ENCODE results near the gene PDLIM5. TPM values are rescaled to one million over a fixed set of nuclear protein-coding genes. Genes with fewer than 3 reads are reported as not detected.

The PDLIM5 gene
- total RNA-seq, 4 donors from 2014 or later: 77.7 to 128 (median 109) TPM

- Histone ChIP-seq H3K27ac (no peak overlapping the region), H3K4me1 (peaks cover 0 to 8% of the 10 kb centered on the region in 2 donors), H3K36me3 (no peaks in the 10 kb centered on the region), H3K4me3 (replicated peaks in 1 of 3) (no peak overlapping the region), H3K27me3 (no peaks in the 10 kb centered on the region), H3K9me3 (no peaks in the 10 kb centered on the region)
- WGBS, 2 donors: 92 to 97% methylated on average over 3 of the region's 3 CpGs
- intact Hi-C loops (cut with DNase I): no loop called here
- TF ChIP-seq, protein P1, sequence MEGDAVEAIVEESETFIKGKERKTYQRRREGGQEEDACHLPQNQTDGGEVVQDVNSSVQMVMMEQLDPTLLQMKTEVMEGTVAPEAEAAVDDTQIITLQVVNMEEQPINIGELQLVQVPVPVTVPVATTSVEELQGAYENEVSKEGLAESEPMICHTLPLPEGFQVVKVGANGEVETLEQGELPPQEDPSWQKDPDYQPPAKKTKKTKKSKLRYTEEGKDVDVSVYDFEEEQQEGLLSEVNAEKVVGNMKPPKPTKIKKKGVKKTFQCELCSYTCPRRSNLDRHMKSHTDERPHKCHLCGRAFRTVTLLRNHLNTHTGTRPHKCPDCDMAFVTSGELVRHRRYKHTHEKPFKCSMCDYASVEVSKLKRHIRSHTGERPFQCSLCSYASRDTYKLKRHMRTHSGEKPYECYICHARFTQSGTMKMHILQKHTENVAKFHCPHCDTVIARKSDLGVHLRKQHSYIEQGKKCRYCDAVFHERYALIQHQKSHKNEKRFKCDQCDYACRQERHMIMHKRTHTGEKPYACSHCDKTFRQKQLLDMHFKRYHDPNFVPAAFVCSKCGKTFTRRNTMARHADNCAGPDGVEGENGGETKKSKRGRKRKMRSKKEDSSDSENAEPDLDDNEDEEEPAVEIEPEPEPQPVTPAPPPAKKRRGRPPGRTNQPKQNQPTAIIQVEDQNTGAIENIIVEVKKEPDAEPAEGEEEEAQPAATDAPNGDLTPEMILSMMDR (IDR thresholded peaks at IDR 0.05): no peak
- TF ChIP-seq POLR2A (IDR thresholded peaks at IDR 0.05): no peak
- DNase-seq: no peak
These were observed 37.4 kb downstream of the PDLIM5 start for GRCh38 chr4:94489098-94489497.

DNA sequence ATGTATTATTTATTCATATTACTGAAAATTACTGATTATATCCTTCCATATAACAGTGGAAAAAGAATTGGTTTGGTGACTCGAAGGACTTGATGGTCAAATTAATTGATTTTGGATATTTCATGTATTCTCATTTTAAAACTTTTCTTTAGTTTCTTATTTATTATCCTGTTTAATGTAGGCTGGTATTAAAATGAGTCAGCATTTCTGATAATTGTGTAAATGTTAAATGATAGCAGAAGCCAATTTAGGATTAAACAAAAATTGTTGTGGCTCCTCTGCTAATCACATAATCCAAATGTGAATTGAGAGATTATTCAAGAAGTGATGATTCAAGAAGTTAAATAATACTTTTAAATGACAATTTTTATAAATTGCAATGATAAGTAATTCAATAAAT, 38.7 kb downstream of the PDLIM5 start:
- Histone ChIP-seq H3K27ac (no peak overlapping the region), H3K4me3 (replicated peaks in 1 of 3) (no peak overlapping the region), H3K36me3 (no peaks in the 10 kb centered on the region), H3K9me3 (no peaks in the 10 kb centered on the region), H3K4me1 (peaks cover 0 to 8% of the 10 kb centered on the region in 2 donors), H3K27me3 (no peaks in the 10 kb centered on the region)
- WGBS, 2 donors: 97 to 98% methylated on average over 1 of the region's 1 CpG
- DNase-seq: no peak
- intact Hi-C loops (cut with DNase I): no loop called here
- TF ChIP-seq, protein P1 (IDR thresholded peaks at IDR 0.05): no peak
- no peak for TF ChIP-seq POLR2A (IDR thresholded peaks at IDR 0.05)

- Histone ChIP-seq H3K27ac (no peak overlapping the region), H3K4me1 (peaks cover 0 to 8% of the 10 kb centered on the region in 2 donors), H3K4me3 (replicated peaks in 1 of 3) (no peak overlapping the region), H3K27me3 (no peaks in the 10 kb centered on the region), H3K9me3 (no peaks in the 10 kb centered on the region), H3K36me3 (no peaks in the 10 kb centered on the region)
- TF ChIP-seq, protein P1 (IDR thresholded peaks at IDR 0.05): no peak
- TF ChIP-seq POLR2A (IDR thresholded peaks at IDR 0.05): no peak
- no peak for DNase-seq
- intact Hi-C loops (cut with DNase I): no loop called here
- 64 to 86% methylated on average over 2 of the region's 2 CpGs for WGBS, 2 donors
These were observed 39.6 kb downstream of the PDLIM5 start for GRCh38 chr4:94491322-94491721.

DNA sequence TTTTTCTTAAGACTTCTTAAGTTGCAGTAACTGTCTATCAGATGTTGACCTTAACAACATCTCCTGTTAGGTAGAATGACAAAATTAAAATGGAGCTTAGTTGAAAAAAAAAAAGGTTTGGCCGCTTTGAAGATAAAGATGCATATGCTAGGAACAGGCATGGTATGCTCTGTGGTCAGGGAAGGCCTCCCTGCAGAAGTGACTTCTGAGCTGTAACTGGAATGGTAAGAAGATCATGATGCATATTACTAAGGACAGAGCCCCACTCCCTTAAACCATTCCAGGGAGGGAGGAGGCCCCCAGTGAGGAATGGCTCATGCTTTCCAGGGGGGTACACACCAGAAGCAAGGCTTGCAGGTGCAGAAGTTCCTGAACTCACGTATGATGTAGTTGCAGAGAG, 43.7 kb downstream of the PDLIM5 start:
- WGBS, 2 donors: 94 to 95% methylated on average over 2 of the region's 2 CpGs

DNA sequence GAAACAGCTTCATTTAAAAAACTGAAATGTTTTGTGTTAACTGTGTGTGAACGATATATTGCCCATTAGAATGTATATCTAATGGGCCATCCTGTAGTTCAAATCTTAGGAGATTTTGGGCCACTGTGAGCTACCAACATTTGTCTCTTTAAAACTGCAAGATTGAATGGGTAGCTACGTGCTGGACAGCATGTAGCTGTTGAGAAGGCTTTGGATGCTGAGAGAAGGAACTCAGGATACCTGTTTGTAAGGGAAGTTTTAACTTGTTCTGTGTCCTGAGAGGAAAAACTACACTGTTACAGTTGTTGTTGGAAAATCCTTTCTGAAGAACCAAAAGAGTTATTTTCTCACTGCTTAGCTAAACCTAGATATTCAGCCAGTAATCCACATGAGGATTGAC, 45.9 kb downstream of the PDLIM5 start:
- peaks cover 0 to 2% of the 10 kb centered on the region in 2 donors for H3K4me1 ChIP-seq
- DNase-seq: no peak
- H3K27ac ChIP-seq: no peak overlapping the region
- H3K9me3 ChIP-seq: no peaks in the 10 kb centered on the region
- no peaks in the 10 kb centered on the region for H3K36me3 ChIP-seq
- 87 to 93% methylated on average over 2 of the region's 2 CpGs for WGBS, 2 donors
- intact Hi-C loops (cut with DNase I): no loop called here
- H3K27me3 ChIP-seq: no peaks in the 10 kb centered on the region
- TF ChIP-seq POLR2A (IDR thresholded peaks at IDR 0.05): no peak
- TF ChIP-seq, protein P1 (IDR thresholded peaks at IDR 0.05): no peak
- no peak overlapping the region for H3K4me3 ChIP-seq (replicated peaks in 1 of 3)

More for the DNA sequence above, 43.7 kb downstream of the PDLIM5 start:
- peaks cover 2 to 8% of the 10 kb centered on the region in 2 donors for H3K4me1 ChIP-seq
- no peaks in the 10 kb centered on the region for H3K36me3 ChIP-seq
- no peak overlapping the region for H3K4me3 ChIP-seq (replicated peaks in 1 of 3)
- no peaks in the 10 kb centered on the region for H3K27me3 ChIP-seq
- DNase-seq: no peak
- TF ChIP-seq POLR2A (IDR thresholded peaks at IDR 0.05): no peak
- TF ChIP-seq, protein P1 (IDR thresholded peaks at IDR 0.05): no peak
- no peak overlapping the region for H3K27ac ChIP-seq
- no peaks in the 10 kb centered on the region for H3K9me3 ChIP-seq
- intact Hi-C loops (cut with DNase I): no loop called here

Data from thyroid gland (tissue), 4 donors.